ENCODE results near the gene ITGB8. TPM values are rescaled to one million over a fixed set of nuclear protein-coding genes. Genes with fewer than 3 reads are reported as not detected.

Gene ITGB8
- total RNA-seq, 1 experiment from 2014 or later, result 2.4 TPM

DNA sequence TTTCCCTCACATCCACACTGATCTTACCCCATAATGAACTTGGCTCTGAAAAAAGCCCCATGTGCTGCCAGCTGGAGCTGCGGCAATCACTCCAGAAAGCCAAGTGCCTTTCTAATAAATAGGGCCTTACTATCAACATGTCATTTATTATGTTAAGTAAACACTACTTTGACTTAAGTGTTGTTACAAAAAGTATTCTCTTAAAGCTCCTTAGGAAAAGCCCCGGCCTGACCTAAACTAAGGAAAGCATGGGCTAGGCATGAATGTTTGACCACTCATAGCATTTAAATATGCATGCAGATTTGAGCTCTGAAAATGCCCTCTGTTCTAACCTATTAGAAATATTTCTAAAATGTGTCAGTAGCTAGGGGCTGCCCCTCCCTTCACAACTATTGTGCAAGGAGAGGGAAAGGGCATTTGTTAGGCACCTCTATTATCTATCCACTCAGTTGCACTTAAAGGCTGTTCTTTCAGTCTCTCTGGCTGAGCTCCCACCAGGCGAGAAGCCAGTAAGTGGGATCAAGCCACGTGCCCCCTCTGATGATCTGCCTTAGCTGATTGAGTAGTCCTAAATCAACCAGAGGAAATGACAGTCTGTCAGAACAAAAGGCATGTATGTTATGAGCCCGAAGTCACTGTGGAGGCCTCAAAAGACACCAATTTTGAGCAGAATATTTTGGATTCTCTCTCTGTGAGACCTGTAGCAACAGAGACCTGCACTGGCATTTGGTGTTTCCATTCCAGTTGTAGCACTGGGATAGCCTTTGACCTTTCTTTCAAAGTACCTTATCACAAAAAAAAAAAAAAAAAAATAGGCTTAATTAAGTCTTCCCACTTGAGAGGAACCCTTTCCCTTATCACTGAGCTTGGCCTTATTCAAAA, 77.1 kb downstream of the ITGB8 start:
- DNase-seq (ENCODE audit: low read depth, low spot score), result no peak
- Histone ChIP-seq H3K9me2 (ENCODE audit: insufficient read depth) (no peaks in the 10 kb centered on the region), H3K27me3 (ENCODE audit: insufficient read depth, low read length) (no peaks in the 10 kb centered on the region), H3K4me1 (ENCODE audit: control insufficient read depth in 1 of 2, insufficient read depth in 2 of 2, low read length in 2 of 2) (no peaks in the 10 kb centered on the region; a peak in 1 of 4 replicates), H3K9me3 (ENCODE audit: control insufficient read depth in 1 of 2, insufficient read depth in 1 of 2, low read depth in 1 of 2, low read length in 2 of 2) (no peaks in the 10 kb centered on the region), H3K27ac (ENCODE audit: low read depth, low read length) (no peak overlapping the region), H3K79me2 (ENCODE audit: insufficient read depth, low read length) (no peaks in the 10 kb centered on the region), H3K36me3 (ENCODE audit: control insufficient read depth in 1 of 2, insufficient read depth in 2 of 2, low read length in 2 of 2) (no peaks in the 10 kb centered on the region), H2AFZ (ENCODE audit: low read depth, low read length, poor library complexity, severe bottlenecking) (no peak overlapping the region), H4K20me1 (ENCODE audit: insufficient read depth) (no peaks in the 10 kb centered on the region), H3K4me3 (replicated peaks in 1 of 2; ENCODE audit: low read depth in 1 of 2, low read length in 2 of 2) (no peak overlapping the region), H3K9ac (ENCODE audit: low read length) (no peak overlapping the region), H3K4me2 (ENCODE audit: low read length) (no peak overlapping the region)
- intact Hi-C loops (cut with micrococcal nuclease), result no loop called here
- TF ChIP-seq POLR2AphosphoS5 (IDR thresholded peaks at IDR 0.05; ENCODE audit: low read depth, low read length) (no peak), CEBPB (IDR thresholded peaks at IDR 0.05; ENCODE audit: low read depth) (0 out of 2 replicates have a peak, but pooled peaks have one; percentile 14)
- ChIA-PET RAD21 (ENCODE audit: low non-redundant PET in 1 of 2, low total read pairs in 2 of 2, uncharacterized antibody in 2 of 2, unreplicated experiment in 2 of 2) (no interaction called here), CTCF (no interaction called here), POLR2A (no interaction called here)
- no peak for ATAC-seq
- BruUV-seq (replicated peaks), result no TSS peak

DNA sequence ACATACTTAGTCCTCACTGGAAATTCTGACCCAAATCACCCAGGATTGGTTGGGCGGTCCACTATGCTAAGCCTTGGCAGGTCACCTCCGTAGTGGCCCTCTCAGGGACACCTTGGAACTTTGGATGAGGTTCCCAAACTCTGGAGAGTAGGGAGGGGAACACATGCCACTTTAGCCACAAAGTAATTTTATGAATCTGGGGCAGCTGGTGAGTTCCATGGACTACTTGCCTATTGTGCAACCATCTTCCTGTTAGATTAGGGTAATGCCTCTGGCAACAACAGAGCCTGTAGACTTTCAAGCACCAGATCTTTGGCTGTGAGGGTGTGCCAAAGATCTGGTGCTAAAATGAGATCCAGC, 77.7 kb downstream of the ITGB8 start:
- no peak overlapping the region for H3K4me3 ChIP-seq (replicated peaks in 1 of 2; ENCODE audit: low read depth in 1 of 2, low read length in 2 of 2)
- BruUV-seq (replicated peaks), result no TSS peak
- CTCF ChIA-PET, result no interaction called here
- no peaks in the 10 kb centered on the region for H3K36me3 ChIP-seq (ENCODE audit: control insufficient read depth in 1 of 2, insufficient read depth in 2 of 2, low read length in 2 of 2)
- POLR2A ChIA-PET, result no interaction called here
- no peak overlapping the region for H3K4me2 ChIP-seq (ENCODE audit: low read length)
- H3K4me1 ChIP-seq (ENCODE audit: control insufficient read depth in 1 of 2, insufficient read depth in 2 of 2, low read length in 2 of 2), result no peaks in the 10 kb centered on the region; a peak in 1 of 4 replicates
- no peaks in the 10 kb centered on the region for H3K9me2 ChIP-seq (ENCODE audit: insufficient read depth)
- no peaks in the 10 kb centered on the region for H3K79me2 ChIP-seq (ENCODE audit: insufficient read depth, low read length)
- no peaks in the 10 kb centered on the region for H4K20me1 ChIP-seq (ENCODE audit: insufficient read depth)
- RAD21 ChIA-PET (ENCODE audit: low non-redundant PET in 1 of 2, low total read pairs in 2 of 2, uncharacterized antibody in 2 of 2, unreplicated experiment in 2 of 2), result no interaction called here
- no peak for ATAC-seq
- H3K27me3 ChIP-seq (ENCODE audit: insufficient read depth, low read length), result no peaks in the 10 kb centered on the region
- no peak overlapping the region for H3K9ac ChIP-seq (ENCODE audit: low read length)
- no peak for DNase-seq (ENCODE audit: low read depth, low spot score)
- H3K27ac ChIP-seq (ENCODE audit: low read depth, low read length), result no peak overlapping the region
- intact Hi-C loops (cut with micrococcal nuclease), result no loop called here
- no peak overlapping the region for H2AFZ ChIP-seq (ENCODE audit: low read depth, low read length, poor library complexity, severe bottlenecking)
- H3K9me3 ChIP-seq (ENCODE audit: control insufficient read depth in 1 of 2, insufficient read depth in 1 of 2, low read depth in 1 of 2, low read length in 2 of 2), result no peaks in the 10 kb centered on the region
- TF ChIP-seq EZH2 (IDR thresholded peaks at IDR 0.05) (no peak), EGR1 (IDR thresholded peaks at IDR 0.05; ENCODE audit: low read depth) (no peak), YY1 (IDR thresholded peaks at IDR 0.05; ENCODE audit: extremely low read depth, insufficient replicate concordance, low read depth, low read length) (no peak), ZNF274 (IDR thresholded peaks at IDR 0.05; ENCODE audit: low read depth, low read length) (no peak), RAD21 (IDR thresholded peaks at IDR 0.05; ENCODE audit: low read depth) (no peak), JUND (IDR thresholded peaks at IDR 0.05) (no peak), EZH2phosphoT487 (IDR thresholded peaks at IDR 0.05; ENCODE audit: borderline replicate concordance) (no peak), TCF7L2 (IDR thresholded peaks at IDR 0.05; ENCODE audit: borderline replicate concordance, extremely low read depth, insufficient read depth, insufficient read length) (no peak), CEBPB (IDR thresholded peaks at IDR 0.05; ENCODE audit: low read depth) (no peak), SRF (IDR thresholded peaks at IDR 0.05; ENCODE audit: low read depth) (no peak), CBX3 (IDR thresholded peaks at IDR 0.05; ENCODE audit: low read depth) (no peak), POLR2AphosphoS5 (IDR thresholded peaks at IDR 0.05; ENCODE audit: low read depth, low read length) (no peak), ZFX (IDR thresholded peaks at IDR 0.05) (no peak), SIN3A (IDR thresholded peaks at IDR 0.05; ENCODE audit: low read depth) (no peak)
- TF ChIP-seq, protein P1, sequence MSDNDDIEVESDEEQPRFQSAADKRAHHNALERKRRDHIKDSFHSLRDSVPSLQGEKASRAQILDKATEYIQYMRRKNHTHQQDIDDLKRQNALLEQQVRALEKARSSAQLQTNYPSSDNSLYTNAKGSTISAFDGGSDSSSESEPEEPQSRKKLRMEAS (IDR thresholded peaks at IDR 0.05), result no peak
- TF ChIP-seq, protein P2, sequence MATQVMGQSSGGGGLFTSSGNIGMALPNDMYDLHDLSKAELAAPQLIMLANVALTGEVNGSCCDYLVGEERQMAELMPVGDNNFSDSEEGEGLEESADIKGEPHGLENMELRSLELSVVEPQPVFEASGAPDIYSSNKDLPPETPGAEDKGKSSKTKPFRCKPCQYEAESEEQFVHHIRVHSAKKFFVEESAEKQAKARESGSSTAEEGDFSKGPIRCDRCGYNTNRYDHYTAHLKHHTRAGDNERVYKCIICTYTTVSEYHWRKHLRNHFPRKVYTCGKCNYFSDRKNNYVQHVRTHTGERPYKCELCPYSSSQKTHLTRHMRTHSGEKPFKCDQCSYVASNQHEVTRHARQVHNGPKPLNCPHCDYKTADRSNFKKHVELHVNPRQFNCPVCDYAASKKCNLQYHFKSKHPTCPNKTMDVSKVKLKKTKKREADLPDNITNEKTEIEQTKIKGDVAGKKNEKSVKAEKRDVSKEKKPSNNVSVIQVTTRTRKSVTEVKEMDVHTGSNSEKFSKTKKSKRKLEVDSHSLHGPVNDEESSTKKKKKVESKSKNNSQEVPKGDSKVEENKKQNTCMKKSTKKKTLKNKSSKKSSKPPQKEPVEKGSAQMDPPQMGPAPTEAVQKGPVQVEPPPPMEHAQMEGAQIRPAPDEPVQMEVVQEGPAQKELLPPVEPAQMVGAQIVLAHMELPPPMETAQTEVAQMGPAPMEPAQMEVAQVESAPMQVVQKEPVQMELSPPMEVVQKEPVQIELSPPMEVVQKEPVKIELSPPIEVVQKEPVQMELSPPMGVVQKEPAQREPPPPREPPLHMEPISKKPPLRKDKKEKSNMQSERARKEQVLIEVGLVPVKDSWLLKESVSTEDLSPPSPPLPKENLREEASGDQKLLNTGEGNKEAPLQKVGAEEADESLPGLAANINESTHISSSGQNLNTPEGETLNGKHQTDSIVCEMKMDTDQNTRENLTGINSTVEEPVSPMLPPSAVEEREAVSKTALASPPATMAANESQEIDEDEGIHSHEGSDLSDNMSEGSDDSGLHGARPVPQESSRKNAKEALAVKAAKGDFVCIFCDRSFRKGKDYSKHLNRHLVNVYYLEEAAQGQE (IDR thresholded peaks at IDR 0.05; ENCODE audit: low read depth), result no peak
- TF ChIP-seq, protein P3, sequence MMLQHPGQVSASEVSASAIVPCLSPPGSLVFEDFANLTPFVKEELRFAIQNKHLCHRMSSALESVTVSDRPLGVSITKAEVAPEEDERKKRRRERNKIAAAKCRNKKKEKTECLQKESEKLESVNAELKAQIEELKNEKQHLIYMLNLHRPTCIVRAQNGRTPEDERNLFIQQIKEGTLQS (IDR thresholded peaks at IDR 0.05), result no peak
